Breast epithelium (tissue), 4 donors: ENCODE data around the gene ENAH. TPM values are rescaled to one million over a fixed set of nuclear protein-coding genes. Genes with fewer than 3 reads are reported as not detected.

ENCODE experiments used
- DNase-seq, 2 donors: peaks; one replicate each; pipeline ENCODE4 v3.0.0-alpha.2; 2019; ENCODE audit warnings: low spot score in 2 of 2
- H3K27ac ChIP-seq, 2 donors: fragments of 200-600 bp; sonication (generic) in 1 of 2; one replicate each; pipeline ENCODE4 v1.5.1; 2016 to 2019; ENCODE audit warnings: mild to moderate bottlenecking in 1 of 2
- H3K27me3 ChIP-seq, 2 donors: fragments of 200-600 bp; sonication (generic) in 1 of 2; one replicate each; pipeline versions ENCODE4 v1.5.1 to v1.6.0; 2017 to 2019; ENCODE audit warnings: control low read depth in 1 of 2, mild to moderate bottlenecking in 1 of 2
- H3K36me3 ChIP-seq: fragments of 200-600 bp; one replicate; pipeline ENCODE4 v1.5.1; 2019
- H3K4me1 ChIP-seq, 2 donors: fragments of 200-600 bp; sonication (generic); one replicate each; pipeline ENCODE4 v1.5.1; 2016 to 2019; ENCODE audit warnings: control low read depth in 1 of 2
- H3K4me3 ChIP-seq, 3 donors: fragments of 200-600 bp; sonication (generic); 1 replicate in 2 of 3; 2 replicates in 1 of 3; pipeline ENCODE4 v1.5.1; 2016 to 2019; ENCODE audit warnings: mild to moderate bottlenecking in 3 of 3, moderate library complexity in 2 of 3
- H3K9me3 ChIP-seq, 2 donors: fragments of 200-600 bp; sonication (generic) in 1 of 2; one replicate each; pipeline ENCODE4 v1.5.1; 2016 to 2019; ENCODE audit warnings: control low read depth in 1 of 2
- CTCF ChIP-seq, 3 donors: fragments of 450-650 bp; IDR thresholded peaks; one replicate each; pipeline ENCODE4 v1.5.1; 2016 to 2017; ENCODE audit warnings: antibody characterized with exemption in 3 of 3, mild to moderate bottlenecking in 3 of 3, moderate library complexity in 3 of 3
- POLR2A ChIP-seq: fragments of 450-650 bp; IDR thresholded peaks from one replicate; pipeline ENCODE4 v1.6.1; 2016; ENCODE audit warnings: antibody characterized with exemption, mild to moderate bottlenecking, moderate library complexity
- POLR2AphosphoS5 ChIP-seq, 3 donors: sonication (generic); formaldehyde crosslinking; IDR thresholded peaks; one replicate each; pipeline ENCODE4 v1.6.1; 2017; ENCODE audit warnings: antibody characterized with exemption in 3 of 3
- intact Hi-C: fragments of 100-400 bp; cut with DNase I; formaldehyde crosslinking; loops from one replicate; pipeline ENCODE4 v1.15.1; 2023; ENCODE audit warnings: low total_unique reads
- total RNA-seq, 3 donors: library from RNA; depleted of rRNA; stranded (reverse); fragments of >200 nt; gene quantifications; one replicate each; pipeline ENCODE4 v1.1.0, GENCODE V29; 2016

The ENAH gene
- total RNA-seq, 3 donors from 2014 or later = 36.2 to 62.9 (median 48.2) TPM

GRCh38 chr1:225437710-225438437 is 215.0 kb downstream of the ENAH start:
- TF ChIP-seq CTCF (IDR thresholded peaks at IDR 0.05) (no peak), POLR2A (no peak), POLR2AphosphoS5 (IDR thresholded peaks at IDR 0.05) (no peak)
- H3K27me3 ChIP-seq = no peaks in the 10 kb centered on the region
- DNase-seq = no peak
- no peaks in the 10 kb centered on the region for H3K9me3 ChIP-seq
- H3K36me3 ChIP-seq = no peaks in the 10 kb centered on the region
- no peak overlapping the region for H3K27ac ChIP-seq
- no peaks in the 10 kb centered on the region for H3K4me1 ChIP-seq
- H3K4me3 ChIP-seq = no peak overlapping the region
- intact Hi-C loops = no loop called here

Other genes starting within 250 kb of the ENAH start
- gene LBR, start 225.1 kb downstream of the ENAH start, total RNA-seq = 10 to 100 TPM; 20.3 to 36.1 (median 29.6) TPM
- gene SRP9, start 124.7 kb upstream of the ENAH start, total RNA-seq = 100 to 1,000 TPM; 168 to 251 (median 205) TPM
- 100 to 1,000 TPM in 1 of 3 donors, 10 to 100 TPM in 2; 63.6 to 168 (median 67.3) TPM for gene EPHX1, start 157.0 kb upstream of the ENAH start, total RNA-seq
- 10 to 100 TPM; 69.6 to 88.0 (median 80.6) TPM for gene TMEM63A, start 229.3 kb upstream of the ENAH start, total RNA-seq
- under 1 TPM in 1 of 3 donors, not detected in 2; 0.48 TPM for gene LEFTY1, start 236.0 kb upstream of the ENAH start, total RNA-seq